ENCODE data around the gene AGAP1. TPM values are rescaled to one million over a fixed set of nuclear protein-coding genes. Genes with fewer than 3 reads are reported as not detected.

Gene AGAP1
- total RNA-seq, 1 donor from 2014 or later: 21.1 TPM

DNA sequence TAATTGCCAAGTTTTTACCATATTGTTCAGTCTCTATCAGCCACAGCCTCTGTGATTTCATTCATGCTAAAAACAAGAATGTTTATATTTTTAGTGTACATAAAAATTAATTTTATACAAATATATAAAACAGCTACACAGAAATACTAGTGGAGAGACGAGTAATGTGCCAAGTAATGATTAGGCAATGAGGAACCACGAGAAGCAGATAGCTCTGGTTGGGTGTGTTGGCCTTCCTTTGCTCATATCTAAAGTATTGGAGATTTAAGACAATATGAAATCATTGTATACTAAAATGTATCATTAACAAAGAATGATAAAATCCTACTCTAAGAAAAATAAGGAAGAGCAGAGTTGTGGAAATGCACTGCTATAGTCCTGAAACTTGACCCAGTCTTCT is 326.7 kb downstream of the AGAP1 start:
- intact Hi-C loops (cut with DNase I): no loop called here
- Histone ChIP-seq H3K4me1 (no peaks in the 10 kb centered on the region), H3K9me3 (no peaks in the 10 kb centered on the region), H3K4me3 (no peak overlapping the region), H3K36me3 (no peaks in the 10 kb centered on the region), H3K27ac (no peak overlapping the region), H3K27me3 (no peaks in the 10 kb centered on the region)
- no peak for TF ChIP-seq CTCF (IDR thresholded peaks at IDR 0.05)
- no peak for TF ChIP-seq POLR2A (IDR thresholded peaks at IDR 0.05)
- TF ChIP-seq POLR2AphosphoS5 (IDR thresholded peaks at IDR 0.05; ENCODE audit: insufficient read depth in 1 of 2, low read depth in 1 of 2): no peak
- DNase-seq (ENCODE audit: extremely low spot score in 2 of 2): no peak

- Histone ChIP-seq H3K27me3 (no peaks in the 10 kb centered on the region), H3K36me3 (no peaks in the 10 kb centered on the region), H3K27ac (no peak overlapping the region), H3K4me3 (no peak overlapping the region), H3K9me3 (no peaks in the 10 kb centered on the region), H3K4me1 (no peaks in the 10 kb centered on the region)
- no peak for TF ChIP-seq CTCF (IDR thresholded peaks at IDR 0.05)
- no peak for TF ChIP-seq POLR2AphosphoS5 (IDR thresholded peaks at IDR 0.05; ENCODE audit: insufficient read depth in 1 of 2, low read depth in 1 of 2)
- no peak for TF ChIP-seq POLR2A (IDR thresholded peaks at IDR 0.05)
- intact Hi-C loops (cut with DNase I): no loop called here
- DNase-seq (ENCODE audit: extremely low spot score in 2 of 2): no peak
These were observed 330.5 kb downstream of the AGAP1 start for GRCh38 chr2:235824331-235824730.

DNA sequence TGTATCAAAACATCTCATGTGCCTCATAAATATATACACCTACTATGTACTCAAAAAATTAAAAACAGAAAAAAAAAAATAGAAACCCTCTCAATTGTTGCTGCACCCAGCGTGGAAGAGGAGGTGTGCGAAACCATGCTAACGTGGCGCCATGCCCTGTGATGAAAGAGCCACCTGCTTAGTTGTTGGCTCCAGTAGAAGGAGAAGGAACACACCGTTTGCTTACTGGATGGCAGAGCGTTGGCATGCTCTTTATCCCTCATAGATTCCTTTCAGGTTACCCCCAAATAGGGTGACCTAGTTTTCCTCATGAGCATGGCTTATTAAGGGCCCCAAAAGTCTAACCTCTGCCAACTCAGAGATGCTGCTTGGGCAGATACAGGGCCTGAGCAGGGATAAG is 332.1 kb downstream of the AGAP1 start:
- Histone ChIP-seq H3K27ac (no peak overlapping the region), H3K4me3 (no peak overlapping the region), H3K36me3 (no peaks in the 10 kb centered on the region), H3K9me3 (no peaks in the 10 kb centered on the region), H3K4me1 (no peaks in the 10 kb centered on the region), H3K27me3 (no peaks in the 10 kb centered on the region)
- no peak for DNase-seq (ENCODE audit: extremely low spot score in 2 of 2)
- intact Hi-C loops (cut with DNase I): loop anchor here (5.0 kb wide), 1 partner anchor 376 kb away; no protein-coding TSS in a partner anchor
- TF ChIP-seq POLR2AphosphoS5 (IDR thresholded peaks at IDR 0.05; ENCODE audit: insufficient read depth in 1 of 2, low read depth in 1 of 2): no peak
- TF ChIP-seq CTCF (IDR thresholded peaks at IDR 0.05): no peak
- no peak for TF ChIP-seq POLR2A (IDR thresholded peaks at IDR 0.05)

- DNase-seq (ENCODE audit: extremely low spot score in 2 of 2): no peak
- H3K27ac ChIP-seq: no peak overlapping the region
- no peaks in the 10 kb centered on the region for H3K36me3 ChIP-seq
- TF ChIP-seq POLR2A (IDR thresholded peaks at IDR 0.05): no peak
- no peak for TF ChIP-seq CTCF (IDR thresholded peaks at IDR 0.05)
- TF ChIP-seq POLR2AphosphoS5 (IDR thresholded peaks at IDR 0.05; ENCODE audit: insufficient read depth in 1 of 2, low read depth in 1 of 2): no peak
- no peaks in the 10 kb centered on the region for H3K27me3 ChIP-seq
- H3K4me3 ChIP-seq: no peak overlapping the region
- intact Hi-C loops (cut with DNase I): loop anchor here (5.0 kb wide), 1 partner anchor 375 kb away; no protein-coding TSS in a partner anchor
- H3K9me3 ChIP-seq: no peaks in the 10 kb centered on the region
- no peaks in the 10 kb centered on the region for H3K4me1 ChIP-seq
These were observed 333.0 kb downstream of the AGAP1 start for GRCh38 chr2:235826826-235827225.

GRCh38 chr2:235827585-235827992 is 333.7 kb downstream of the AGAP1 start:
- Histone ChIP-seq H3K36me3 (no peaks in the 10 kb centered on the region), H3K27ac (no peak overlapping the region), H3K9me3 (no peaks in the 10 kb centered on the region), H3K4me3 (no peak overlapping the region), H3K4me1 (no peaks in the 10 kb centered on the region), H3K27me3 (no peaks in the 10 kb centered on the region)
- intact Hi-C loops (cut with DNase I): loop anchor here (5.0 kb wide), 1 partner anchor 375 kb away; no protein-coding TSS in a partner anchor
- DNase-seq (ENCODE audit: extremely low spot score in 2 of 2): no peak
- TF ChIP-seq POLR2A (IDR thresholded peaks at IDR 0.05): no peak
- no peak for TF ChIP-seq CTCF (IDR thresholded peaks at IDR 0.05)
- TF ChIP-seq POLR2AphosphoS5 (IDR thresholded peaks at IDR 0.05; ENCODE audit: insufficient read depth in 1 of 2, low read depth in 1 of 2): no peak

All from vagina (tissue), 2 donors.